ENCODE measurements around the gene PYGM. TPM values are rescaled to one million over a fixed set of nuclear protein-coding genes. Genes with fewer than 3 reads are reported as not detected.

PYGM gene
- total and polyA plus RNA-seq, 2 of the 8 experiments (the other 6 are each of a cell fraction or from before 2014, with no cell fraction given), result 9.6 to 10.0 TPM

DNA sequence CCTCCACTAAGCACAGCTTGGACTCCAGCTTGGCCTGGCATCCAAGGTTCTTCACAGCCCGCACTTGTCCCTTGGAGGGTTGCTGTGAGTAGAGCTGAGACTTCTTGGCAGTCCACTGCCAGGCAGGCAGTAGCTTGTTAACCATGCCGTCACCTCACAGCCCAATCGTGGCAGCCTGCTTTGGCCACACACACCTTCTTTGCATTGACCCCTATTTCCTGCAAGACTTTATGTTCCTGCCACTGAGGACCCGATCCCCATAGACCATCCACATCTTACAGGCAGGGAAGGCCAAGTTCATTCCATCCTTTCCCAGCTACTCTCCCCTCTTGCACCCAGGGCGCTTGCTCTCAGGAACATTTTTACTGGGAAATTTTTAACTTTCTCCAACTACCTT is 2.5 kb upstream of the PYGM start:
- H3K4me1 ChIP-seq (replicated peaks in 1 of 4; ENCODE audit: control insufficient read depth in 3 of 4, insufficient read depth in 4 of 4, low read length in 3 of 4), result peaks cover 26 to 73% (median 62%) of the 10 kb centered on the region in 4 experiments
- no peak for FAIRE-seq

More for the DNA sequence above, 2.5 kb upstream of the PYGM start:
- Histone ChIP-seq H3K4ac (replicated peaks; ENCODE audit: insufficient read length, low read depth, low read length) (peak overlapping the region; percentile 42), H2BK20ac (ENCODE audit: low read length) (peak overlapping the region; percentile 99), H3K27me3 (replicated peaks in 1 of 4; ENCODE audit: control insufficient read depth in 3 of 4, extremely low read depth in 1 of 4, insufficient read depth in 3 of 4, low read length in 3 of 4) (no peaks in the 10 kb centered on the region), H4K91ac (replicated peaks; ENCODE audit: insufficient read length, low read length) (peak overlapping the region; percentile 94), H3K14ac (ENCODE audit: insufficient read length) (no peak overlapping the region), H2BK5ac (ENCODE audit: low read depth, low read length) (peak overlapping the region; percentile 100), H2BK120ac (replicated peaks; ENCODE audit: low read depth, low read length) (peak overlapping the region; percentile 77), H3K23me2 (ENCODE audit: low read depth, low read length) (no peaks in the 10 kb centered on the region), H3K18ac (ENCODE audit: extremely low read depth, low read length) (peak overlapping the region; percentile 99), H3K79me1 (ENCODE audit: low read depth, low read length) (peaks cover 3% of the 10 kb centered on the region), H4K20me1 (replicated peaks in 1 of 2; ENCODE audit: control insufficient read depth in 1 of 2, insufficient read depth in 2 of 2, low read length in 2 of 2) (peaks cover 7 to 14% of the 10 kb centered on the region in 2 experiments), H3K4me3 (ENCODE audit: extremely low read depth in 1 of 4, insufficient read depth in 2 of 4, low read depth in 3 of 4, low read length in 4 of 4) (peak overlapping the region in 3 of 4 experiments; percentile 14 to 36 (median 29); a peak in 4 of 8 replicates), H4K8ac (ENCODE audit: extremely low read depth, insufficient read depth, low read length) (no peak overlapping the region), H2BK15ac (ENCODE audit: low read length) (peak overlapping the region; percentile 88), H3K36me3 (ENCODE audit: control insufficient read depth in 2 of 4, insufficient read depth in 4 of 4, low read length in 3 of 4) (peaks cover 14 to 38% (median 27%) of the 10 kb centered on the region in 4 experiments), H2AFZ (ENCODE audit: low read length) (no peak overlapping the region), H3K79me2 (ENCODE audit: control insufficient read depth in 1 of 2, insufficient read depth in 2 of 2, low read length in 2 of 2) (peaks cover 0 to 9% of the 10 kb centered on the region in 2 experiments; a peak in 1 of 4 replicates), H3K9ac (replicated peaks in 1 of 4; ENCODE audit: extremely low read depth in 1 of 4, low read depth in 3 of 4, low read length in 3 of 4) (peak overlapping the region in 2 of 4 experiments; percentile 51 to 56; a peak in 5 of 7 replicates), H4K5ac (ENCODE audit: insufficient read length, low read depth, low read length) (peak overlapping the region; percentile 58), H3K27ac (ENCODE audit: low read depth, low read length) (peak overlapping the region; percentile 86), H3K4me2 (ENCODE audit: insufficient read depth in 1 of 2, low read depth in 2 of 2, low read length in 2 of 2) (peak overlapping the region; percentile 56 to 70), H3K9me3 (ENCODE audit: insufficient read depth in 2 of 2, low read depth in 1 of 2, low read length in 1 of 2) (no peaks in the 10 kb centered on the region), H3K56ac (replicated peaks; ENCODE audit: insufficient read length, low read depth, low read length) (no peak overlapping the region), H2AK5ac (ENCODE audit: low read depth, low read length) (peak overlapping the region; percentile 99; the same call in 1 of the 2 replicates), H3K23ac (ENCODE audit: insufficient read length) (no peak overlapping the region), H2BK12ac (ENCODE audit: low read depth, low read length) (peak overlapping the region; percentile 99)
- WGBS, 2 experiments (ENCODE audit: extremely low coverage in 1 of 2, insufficient coverage in 1 of 2, insufficient read length in 1 of 2, insufficient replicate concordance in 2 of 2, low coverage in 1 of 2, low lambda C conversion rate in 2 of 2, missing lambda C conversion rate in 1 of 2), result 34% methylated on average over 5 of the region's 5 CpGs; no CpG with 5 or more reads in 1 of the 2 experiments
- CTCF ChIA-PET (ENCODE audit: partially characterized antibody), result interaction anchor here (0.5 to 23.6 kb wide), 8 partner anchors 8 to 313 kb away, joined by 3 to 376 read pairs (median 4); partner anchors contain the start of gene RASGRP2
- POLR2A ChIA-PET (ENCODE audit: partially characterized antibody), result interaction anchor here (0.6 to 42.9 kb wide), 12 partner anchors 3 to 374 kb away, joined by 3 to 1087 read pairs (median 3); partner anchors contain the start of genes PYGM, RASGRP2 and SF1
- TF ChIP-seq POLR2A (IDR thresholded peaks at IDR 0.05; ENCODE audit: control extremely low read depth in 1 of 2, low read depth in 2 of 2, low read length in 2 of 2) (peak in 1 of 2 experiments; percentile 46; a peak in 2 of 3 replicates), POLR2AphosphoS5 (IDR thresholded peaks at IDR 0.05; ENCODE audit: low read depth, low read length) (peak; percentile 77; the same call in 1 of the 2 replicates), TCF12 (IDR thresholded peaks at IDR 0.05; ENCODE audit: low read depth, low read length) (no peak)
- DNase-seq (ENCODE audit: low read depth in 1 of 2, low spot score in 2 of 2), result no peak
